Measurements from ENCODE around the gene LILRB2.
A peak's percentile ranks its signal among the peaks of the same experiment; 100 is the strongest.
"Not testable (repeated sequence)": the region's sequence is repeated elsewhere in the genome, so short reads cannot be mapped to it uniquely, and the experiment has no call there.

LILRB2 gene

DNA sequence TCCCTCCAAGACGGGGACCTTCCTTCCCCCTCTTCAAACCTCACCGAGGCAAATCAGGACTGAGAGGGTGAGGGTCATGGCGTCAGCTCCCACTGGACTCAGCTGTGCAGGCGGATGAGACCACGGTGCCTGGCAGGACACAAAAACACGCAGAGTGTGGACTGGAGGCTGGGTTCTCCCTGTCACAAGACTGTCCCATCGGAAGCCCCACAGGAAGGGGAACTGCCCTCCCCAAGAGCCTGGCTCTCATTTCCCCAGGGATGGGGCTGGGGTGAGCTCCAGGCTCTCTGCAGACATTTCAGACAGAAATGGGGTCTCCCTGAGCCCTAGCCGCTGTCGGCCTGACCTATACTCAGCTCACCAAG lies 23.8 kb downstream of the LILRB2 start, which contains the start of gene LILRB5:
LILRB5 (minus strand) TSS at position 158 of the 365 bp plus-strand sequence; CDS start at position 78, 80 bp downstream.
- no peaks in the 10 kb centered on the region for H3K4me1 ChIP-seq (ENCODE audit: control insufficient read depth, insufficient read depth, low read length)
- no peak within 1 kb of the TSS for H3K9ac ChIP-seq (ENCODE audit: low read length)
- no peaks in the 10 kb centered on the region for H3K36me3 ChIP-seq (ENCODE audit: control insufficient read depth, insufficient read depth, low read length)
- H3K27ac ChIP-seq (ENCODE audit: low read depth, low read length), result no peak within 1 kb of the TSS
- H3K4me3 ChIP-seq (ENCODE audit: low read length), result peak within 1 kb of the TSS; percentile 27
- H3K27me3 ChIP-seq (ENCODE audit: control insufficient read depth, insufficient read depth, low read length), result peaks cover 4% of the 10 kb centered on the region

DNA sequence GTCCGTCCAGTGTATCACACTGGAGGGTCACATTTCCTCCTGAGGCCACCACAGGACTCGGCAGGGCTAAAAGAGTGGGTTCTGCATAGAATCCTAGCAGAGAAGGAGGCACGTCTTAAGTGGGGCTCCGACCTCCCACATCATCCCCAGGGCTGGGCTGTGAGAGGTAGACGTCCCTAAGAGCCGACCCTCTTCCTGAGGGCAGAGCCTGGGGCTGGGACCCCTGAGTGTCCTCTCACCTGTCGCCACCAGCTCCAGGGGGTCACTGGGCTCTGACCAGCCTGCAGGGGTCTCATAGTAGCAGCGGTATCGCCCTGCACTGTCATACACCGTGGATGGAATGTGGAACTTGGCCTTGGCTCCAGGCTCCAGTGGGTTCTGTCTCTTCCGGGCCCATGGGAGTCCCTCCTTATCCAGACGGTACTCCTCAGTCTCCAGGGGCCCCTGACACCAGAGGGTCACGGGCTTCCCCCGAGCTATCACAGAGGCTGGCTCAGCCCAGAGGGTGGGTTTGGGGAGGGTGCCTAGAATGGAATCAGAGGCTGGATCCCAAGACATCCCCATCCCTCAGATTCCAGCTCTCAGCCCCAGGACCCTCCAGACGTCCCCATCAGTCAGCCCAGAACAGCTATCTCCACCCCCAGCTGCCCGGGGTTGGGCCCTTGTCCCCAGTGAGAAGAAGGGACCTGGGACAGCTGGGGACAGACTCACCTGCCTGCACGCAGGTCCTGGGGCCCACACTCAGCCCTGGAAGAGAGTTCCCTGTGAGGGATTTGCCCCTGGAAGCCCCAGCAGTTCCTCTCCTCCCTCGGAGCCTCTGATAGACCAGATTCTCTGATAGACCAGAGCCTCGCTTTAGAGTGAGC lies 24.4 kb downstream of the LILRB2 start:
- H3K9ac ChIP-seq (ENCODE audit: low read length), result no peak overlapping the region
- peak overlapping the region; percentile 27 for H3K4me3 ChIP-seq (ENCODE audit: low read length)
- no peak overlapping the region for H3K27ac ChIP-seq (ENCODE audit: low read depth, low read length)
- no peaks in the 10 kb centered on the region for H3K4me1 ChIP-seq (ENCODE audit: control insufficient read depth, insufficient read depth, low read length)
- H3K27me3 ChIP-seq (ENCODE audit: control insufficient read depth, insufficient read depth, low read length), result peaks cover 4% of the 10 kb centered on the region
- H3K36me3 ChIP-seq (ENCODE audit: control insufficient read depth, insufficient read depth, low read length), result no peaks in the 10 kb centered on the region

DNA sequence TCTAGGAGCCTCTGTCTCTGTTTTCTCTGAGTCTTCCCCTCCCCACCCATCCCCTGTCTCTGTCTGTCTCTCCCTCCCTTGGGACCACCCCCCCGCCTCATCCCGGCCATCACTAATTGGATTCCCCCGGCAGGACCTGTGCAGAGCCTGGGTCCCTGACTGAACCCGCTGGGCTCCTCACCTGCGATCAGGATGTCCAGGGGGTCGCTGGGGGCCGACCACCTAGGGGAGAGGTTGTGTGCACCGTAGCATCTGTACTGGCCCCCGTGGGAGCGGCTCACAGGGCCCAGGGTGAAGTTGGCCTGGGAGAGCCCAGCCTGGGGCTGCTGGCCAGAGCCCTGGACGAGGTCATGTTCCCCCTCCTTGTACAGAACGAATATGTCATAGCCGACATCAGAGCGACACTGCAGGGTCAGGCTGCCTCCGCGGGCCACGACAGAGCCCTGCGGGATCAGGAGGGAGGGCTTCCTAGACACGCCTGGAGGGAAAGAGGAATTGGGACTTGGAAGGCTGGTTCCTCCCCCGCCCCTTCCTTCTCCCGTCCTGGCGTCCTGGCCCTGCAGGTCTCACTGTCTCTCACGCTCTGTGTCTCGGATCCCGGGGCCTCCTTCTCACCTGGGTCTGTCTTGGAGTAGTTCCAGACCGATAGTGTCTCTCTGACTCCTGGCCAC lies 25.7 kb downstream of the LILRB2 start:
- H3K9ac ChIP-seq (ENCODE audit: low read length), result no peak overlapping the region

DNA sequence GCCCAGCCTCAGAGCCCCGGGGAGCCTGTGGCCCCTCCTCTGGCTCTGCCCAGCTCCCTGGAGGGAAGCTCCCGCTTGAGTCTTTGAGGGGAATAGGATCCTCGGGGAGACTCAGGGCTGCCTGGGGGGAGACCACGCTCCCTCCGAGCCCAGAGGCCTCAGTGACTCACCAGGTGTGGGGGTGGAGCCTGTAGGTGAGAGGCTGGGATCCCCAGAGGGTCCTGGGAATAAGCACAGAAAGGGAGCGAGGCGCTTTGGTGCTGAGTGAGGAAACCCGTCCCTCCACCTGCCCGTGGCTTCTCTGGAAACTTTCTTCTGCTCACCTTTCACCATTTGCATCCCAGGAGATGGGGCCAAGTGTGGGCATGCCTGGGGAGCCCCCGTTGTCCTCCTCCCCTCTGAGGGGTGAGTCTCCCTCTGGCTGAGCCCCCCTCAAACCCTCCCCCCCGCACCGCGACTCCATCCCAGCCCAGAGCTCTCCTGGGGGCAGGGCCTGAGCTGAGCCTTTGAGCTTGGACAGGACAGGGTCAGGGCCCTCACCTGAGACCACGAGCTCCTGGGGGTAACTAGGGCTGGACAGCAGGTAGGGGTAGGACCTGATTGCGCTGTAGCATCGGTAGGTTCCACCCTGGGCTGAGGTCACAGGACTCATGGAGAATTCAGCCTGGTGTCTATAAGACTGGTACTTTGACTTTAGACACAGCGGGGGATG lies 26.6 kb downstream of the LILRB2 start:
- Histone ChIP-seq H3K4me1 (ENCODE audit: control insufficient read depth, insufficient read depth, low read length) (no peaks in the 10 kb centered on the region), H3K27me3 (ENCODE audit: control insufficient read depth, insufficient read depth, low read length) (peaks cover 4% of the 10 kb centered on the region), H3K4me3 (ENCODE audit: low read length) (no peak overlapping the region), H3K27ac (ENCODE audit: low read depth, low read length) (no peak overlapping the region), H3K9ac (ENCODE audit: low read length) (no peak overlapping the region), H3K36me3 (ENCODE audit: control insufficient read depth, insufficient read depth, low read length) (no peaks in the 10 kb centered on the region)

More for the DNA sequence above, 25.7 kb downstream of the LILRB2 start:
- H3K4me1 ChIP-seq (ENCODE audit: control insufficient read depth, insufficient read depth, low read length), result no peaks in the 10 kb centered on the region
- no peaks in the 10 kb centered on the region for H3K36me3 ChIP-seq (ENCODE audit: control insufficient read depth, insufficient read depth, low read length)
- peaks cover 4% of the 10 kb centered on the region for H3K27me3 ChIP-seq (ENCODE audit: control insufficient read depth, insufficient read depth, low read length)
- no peak overlapping the region for H3K4me3 ChIP-seq (ENCODE audit: low read length)
- H3K27ac ChIP-seq (ENCODE audit: low read depth, low read length), result no peak overlapping the region

DNA sequence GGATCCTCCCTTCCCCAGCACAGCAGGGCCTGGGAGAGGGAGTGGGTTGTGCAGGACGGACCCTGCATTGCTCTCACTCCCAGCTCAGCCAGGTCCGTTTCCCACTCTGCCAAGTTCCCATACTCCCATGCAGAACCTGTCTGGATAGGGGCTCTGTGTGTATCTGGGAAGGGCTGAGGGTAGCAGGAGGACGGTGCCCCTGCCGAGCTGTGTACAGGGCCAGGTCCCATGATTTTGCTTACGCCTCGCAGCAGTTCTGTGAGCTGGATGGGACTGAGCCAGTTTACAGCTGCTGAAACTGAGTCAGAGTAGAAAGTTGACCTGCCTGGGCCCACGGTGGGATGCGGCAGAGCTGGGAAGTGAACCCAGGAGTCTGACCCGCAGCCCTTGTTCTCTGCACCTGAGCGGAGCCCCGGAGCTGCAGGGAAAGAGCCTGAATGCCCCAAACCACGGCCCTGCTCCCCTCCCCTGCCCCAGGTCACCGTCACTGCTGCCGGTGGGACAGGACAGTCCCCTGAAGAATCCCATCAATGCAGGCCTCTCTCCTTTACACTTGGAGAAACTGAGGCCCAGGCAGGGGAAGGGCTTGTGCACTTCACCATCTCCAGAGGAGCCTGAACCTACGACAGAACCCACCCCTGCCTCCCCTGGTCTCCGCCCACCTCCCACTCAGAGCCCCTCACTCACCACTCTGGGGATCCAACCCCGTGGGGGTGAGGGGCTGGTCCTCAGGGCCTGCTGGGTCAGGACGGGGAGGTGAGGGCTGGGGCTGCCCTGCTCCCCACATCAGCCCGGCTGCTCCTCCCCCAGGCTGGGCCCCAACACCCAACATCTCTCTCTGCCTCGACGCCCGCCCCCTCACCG lies 27.3 kb downstream of the LILRB2 start:
- Histone ChIP-seq H3K27ac (ENCODE audit: low read depth, low read length) (no peak overlapping the region), H3K27me3 (ENCODE audit: control insufficient read depth, insufficient read depth, low read length) (peaks cover 4% of the 10 kb centered on the region), H3K9ac (ENCODE audit: low read length) (no peak overlapping the region), H3K4me3 (ENCODE audit: low read length) (no peak overlapping the region), H3K36me3 (ENCODE audit: control insufficient read depth, insufficient read depth, low read length) (no peaks in the 10 kb centered on the region), H3K4me1 (ENCODE audit: control insufficient read depth, insufficient read depth, low read length) (no peaks in the 10 kb centered on the region)

DNA sequence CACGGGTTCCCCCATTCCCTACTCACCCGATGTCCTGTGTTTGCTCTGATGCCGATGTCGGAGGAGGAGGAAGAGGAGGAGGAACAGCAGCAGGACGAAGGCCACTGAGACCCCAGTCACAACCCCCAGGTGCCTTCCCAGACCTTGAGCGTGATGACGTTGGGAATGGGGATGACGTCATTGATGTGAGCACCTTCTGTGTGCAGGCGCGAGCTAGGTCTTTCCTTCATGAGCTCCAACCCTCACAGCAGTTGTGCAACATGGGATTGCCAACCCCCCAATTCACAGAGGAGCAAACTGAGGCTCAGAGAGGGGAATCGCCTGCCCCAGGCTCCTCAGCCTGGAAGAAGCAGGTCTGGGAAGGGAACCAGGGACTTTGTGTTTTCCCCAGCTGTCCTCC lies 28.1 kb downstream of the LILRB2 start:
- no peak overlapping the region for H3K9ac ChIP-seq (ENCODE audit: low read length)
- H3K4me1 ChIP-seq (ENCODE audit: control insufficient read depth, insufficient read depth, low read length), result no peaks in the 10 kb centered on the region
- H3K36me3 ChIP-seq (ENCODE audit: control insufficient read depth, insufficient read depth, low read length), result no peaks in the 10 kb centered on the region
- H3K4me3 ChIP-seq (ENCODE audit: low read length), result no peak overlapping the region
- peaks cover 4% of the 10 kb centered on the region for H3K27me3 ChIP-seq (ENCODE audit: control insufficient read depth, insufficient read depth, low read length)
- H3K27ac ChIP-seq (ENCODE audit: low read depth, low read length), result no peak overlapping the region

DNA sequence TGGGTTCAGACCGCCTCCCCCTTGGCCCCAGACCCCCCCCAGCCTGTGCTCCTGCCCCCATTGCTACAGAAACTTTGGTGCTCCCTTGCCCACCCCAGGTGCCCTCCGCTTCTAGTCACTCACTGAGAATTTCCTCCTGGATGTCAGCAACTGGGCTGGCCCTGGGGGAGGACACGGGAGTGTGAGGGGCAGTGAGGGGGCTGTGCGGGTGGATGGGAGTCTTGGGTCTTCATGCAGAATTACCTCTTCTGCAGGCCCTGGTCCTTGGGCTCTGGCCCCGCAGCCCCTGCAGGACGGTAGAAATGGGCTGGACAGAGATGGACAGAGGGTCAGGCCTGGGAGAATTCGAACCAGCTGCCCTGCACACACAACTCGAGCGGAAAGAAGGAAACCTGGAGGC lies 28.7 kb downstream of the LILRB2 start:
- no peak overlapping the region for H3K27ac ChIP-seq (ENCODE audit: low read depth, low read length)
- peaks cover 4% of the 10 kb centered on the region for H3K27me3 ChIP-seq (ENCODE audit: control insufficient read depth, insufficient read depth, low read length)
- no peak overlapping the region for H3K9ac ChIP-seq (ENCODE audit: low read length)
- H3K36me3 ChIP-seq (ENCODE audit: control insufficient read depth, insufficient read depth, low read length), result no peaks in the 10 kb centered on the region
- H3K4me3 ChIP-seq (ENCODE audit: low read length), result no peak overlapping the region
- no peaks in the 10 kb centered on the region for H3K4me1 ChIP-seq (ENCODE audit: control insufficient read depth, insufficient read depth, low read length)

DNA sequence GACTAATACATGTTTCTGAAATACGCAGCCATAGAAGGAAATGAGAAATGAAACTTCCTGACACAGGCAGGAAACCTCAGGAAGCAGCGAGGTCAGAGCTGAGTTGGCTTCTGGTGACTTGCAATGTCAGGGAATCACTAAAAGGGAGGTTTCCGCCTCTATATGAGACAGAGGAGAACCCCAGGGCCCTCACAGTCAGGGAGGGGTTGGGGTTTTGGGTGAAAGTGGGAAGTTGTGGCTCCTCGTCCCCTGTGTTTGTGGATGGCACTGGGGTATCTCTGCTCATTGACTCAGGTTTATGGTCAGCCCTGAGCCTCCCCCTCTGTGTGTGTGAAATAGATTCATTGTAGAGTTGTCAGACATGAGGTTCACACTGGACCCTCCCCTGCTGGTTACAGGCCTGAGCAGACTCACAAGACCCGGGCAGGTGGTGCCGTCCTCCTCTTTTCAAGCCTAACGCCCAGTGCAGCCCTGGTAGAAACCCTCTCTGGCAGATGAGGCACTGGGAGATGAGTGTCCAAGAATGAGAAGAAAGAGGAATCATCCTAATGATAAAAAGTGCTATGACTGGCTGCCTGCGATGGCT lies 32.8 kb downstream of the LILRB2 start:
- no peaks in the 10 kb centered on the region for H3K4me1 ChIP-seq (ENCODE audit: control insufficient read depth, insufficient read depth, low read length)
- H3K9ac ChIP-seq (ENCODE audit: low read length), result no peak overlapping the region
- H3K4me3 ChIP-seq (ENCODE audit: low read length), result no peak overlapping the region
- no peak overlapping the region for H3K27ac ChIP-seq (ENCODE audit: low read depth, low read length)
- H3K27me3 ChIP-seq (ENCODE audit: control insufficient read depth, insufficient read depth, low read length), result peaks cover 4% of the 10 kb centered on the region
- H3K36me3 ChIP-seq (ENCODE audit: control insufficient read depth, insufficient read depth, low read length), result no peaks in the 10 kb centered on the region

DNA sequence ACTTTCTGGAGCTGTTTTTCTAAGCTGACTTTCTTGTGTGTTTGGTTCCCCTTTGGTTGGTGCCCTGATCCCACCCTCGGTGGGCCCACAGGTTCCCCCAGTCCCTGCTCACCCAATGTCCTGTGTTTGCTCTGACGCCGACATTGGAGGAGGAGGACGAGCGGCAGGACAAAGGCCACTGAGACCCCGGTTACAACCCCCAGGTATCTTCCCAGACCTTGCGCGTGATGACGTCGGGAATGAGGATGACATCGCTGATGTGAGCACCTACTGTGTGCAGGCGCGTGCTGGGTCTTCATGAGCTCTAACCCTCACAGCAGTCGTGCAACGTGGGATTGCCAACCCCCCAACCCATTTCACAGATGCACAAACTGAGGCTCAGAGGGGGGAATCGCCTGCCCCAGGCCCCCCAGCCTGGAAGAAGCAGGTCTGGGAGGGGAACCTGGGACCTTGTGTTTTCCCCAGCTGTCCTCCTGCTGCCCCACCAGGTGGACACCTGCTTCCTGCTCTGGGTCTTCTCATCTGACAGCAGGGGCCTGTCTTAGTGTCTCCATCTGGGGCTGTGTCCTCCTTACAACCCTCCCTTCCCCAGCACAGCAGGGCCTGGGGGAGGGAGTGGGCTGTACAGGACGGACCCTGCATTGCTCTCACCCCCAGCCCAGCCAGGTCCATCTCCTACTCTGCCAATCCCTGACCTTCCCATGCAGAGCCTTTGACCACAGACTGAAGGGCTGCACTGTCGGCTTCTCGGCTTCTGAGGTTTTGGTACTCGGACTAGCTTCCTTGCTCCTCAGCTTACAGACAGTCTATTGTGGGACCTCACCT lies 33.6 kb downstream of the LILRB2 start:
- H3K27ac ChIP-seq (ENCODE audit: low read depth, low read length), result peak overlapping the region; percentile 14

DNA sequence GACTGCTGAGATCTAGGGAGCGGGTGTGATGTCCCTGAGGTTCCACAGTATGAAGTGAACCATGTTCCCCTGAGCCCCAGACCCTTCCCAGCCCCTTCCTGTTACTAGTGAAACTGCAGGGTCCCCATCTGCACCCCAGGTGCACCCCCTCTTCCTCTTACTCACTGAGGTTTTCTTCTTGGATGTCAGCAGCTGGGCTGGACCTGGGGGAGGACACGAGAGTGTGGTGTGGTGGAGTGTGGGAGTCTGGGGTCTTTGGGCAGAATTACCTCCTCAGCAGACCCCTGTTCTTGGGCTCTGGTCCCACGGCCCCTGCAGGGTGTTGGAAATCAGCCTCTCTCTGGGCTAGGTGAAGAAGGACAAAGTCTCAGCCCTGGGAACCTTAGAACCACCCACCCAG lies 35.0 kb downstream of the LILRB2 start:
- H3K27me3 ChIP-seq (ENCODE audit: control insufficient read depth, insufficient read depth, low read length), result no peaks in the 10 kb centered on the region
- no peak overlapping the region for H3K9ac ChIP-seq (ENCODE audit: low read length)

More for the DNA sequence above, 33.6 kb downstream of the LILRB2 start:
- no peaks in the 10 kb centered on the region for H3K27me3 ChIP-seq (ENCODE audit: control insufficient read depth, insufficient read depth, low read length)
- no peaks in the 10 kb centered on the region for H3K36me3 ChIP-seq (ENCODE audit: control insufficient read depth, insufficient read depth, low read length)
- H3K4me3 ChIP-seq (ENCODE audit: low read length), result peak overlapping the region; percentile 9
- H3K9ac ChIP-seq (ENCODE audit: low read length), result no peak overlapping the region
- no peaks in the 10 kb centered on the region for H3K4me1 ChIP-seq (ENCODE audit: control insufficient read depth, insufficient read depth, low read length)

DNA sequence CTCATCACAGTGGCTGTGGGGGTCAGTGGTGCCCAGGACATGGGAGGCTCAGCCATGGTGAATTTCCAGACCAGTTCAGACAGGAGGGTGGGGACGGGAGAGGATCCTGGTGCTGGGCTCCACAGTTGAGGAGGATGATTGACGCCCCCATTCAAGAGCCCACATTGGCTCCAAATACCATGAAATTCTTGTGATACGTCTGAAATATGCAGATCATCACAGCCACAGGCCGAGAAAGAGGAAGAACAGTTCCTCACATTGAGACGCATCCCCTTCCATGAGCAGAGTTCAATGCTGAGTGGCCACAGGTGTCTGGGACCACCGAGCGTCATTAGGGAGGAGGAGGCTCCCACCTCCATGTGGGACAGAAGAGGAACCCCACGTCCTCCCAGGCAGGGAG lies 37.1 kb downstream of the LILRB2 start:
- H3K9ac ChIP-seq (ENCODE audit: low read length); H3K27ac ChIP-seq (ENCODE audit: low read depth, low read length); H3K4me1 ChIP-seq (ENCODE audit: control insufficient read depth, insufficient read depth, low read length); H3K4me3 ChIP-seq (ENCODE audit: low read length); H3K27me3 ChIP-seq (ENCODE audit: control insufficient read depth, insufficient read depth, low read length); H3K36me3 ChIP-seq (ENCODE audit: control insufficient read depth, insufficient read depth, low read length): not testable (repeated sequence)

More for the DNA sequence above, 35.0 kb downstream of the LILRB2 start:
- Histone ChIP-seq H3K36me3 (ENCODE audit: control insufficient read depth, insufficient read depth, low read length) (no peaks in the 10 kb centered on the region), H3K4me3 (ENCODE audit: low read length) (no peak overlapping the region), H3K4me1 (ENCODE audit: control insufficient read depth, insufficient read depth, low read length) (no peaks in the 10 kb centered on the region), H3K27ac (ENCODE audit: low read depth, low read length) (no peak overlapping the region)
